ENCODE measurements around the gene OR2B3.

OR2B3 gene

GRCh38 chr6:29045075-29045474 lies 42.0 kb downstream of the OR2B3 start, which contains the start of gene OR2W1:
OR2W1 (minus strand) TSS chr6:29045175; CDS start chr6:29045175, 0 bp downstream.
- H3K79me2 ChIP-seq, result no peaks in the 10 kb centered on the region
- H3K27ac ChIP-seq, result no peak within 1 kb of the TSS
- H3K36me3 ChIP-seq (ENCODE audit: control insufficient read depth, insufficient read depth, low read length), result no peaks in the 10 kb centered on the region
- H3K27me3 ChIP-seq (ENCODE audit: control insufficient read depth, insufficient read depth, low read length), result no peaks in the 10 kb centered on the region
- no peak for TF ChIP-seq CTCF (IDR thresholded peaks at IDR 0.05)
- no peak within 1 kb of the TSS for H3K4me2 ChIP-seq (ENCODE audit: low read length)
- no peaks in the 10 kb centered on the region for H3K4me1 ChIP-seq
- no peak within 1 kb of the TSS for H3K9ac ChIP-seq
- H3K9me3 ChIP-seq (ENCODE audit: control insufficient read depth, low read length), result no peaks in the 10 kb centered on the region
- no peak within 1 kb of the TSS for H3K4me3 ChIP-seq (ENCODE audit: low read depth, low read length)
- H2AFZ ChIP-seq, result no peak within 1 kb of the TSS

Measured in parathyroid adenoma (tissue), 2 donors.